NCI-H2107 treated with DMSO at 0.1 percent for 48 hours (cell line): Measurements from ENCODE around the gene NAALADL2.
"Not testable (repeated sequence)": the region's sequence is repeated elsewhere in the genome, so short reads cannot be mapped to it uniquely, and the experiment has no call there.

ENCODE experiments used
- DNase-seq: peaks from one replicate; lab custom pipeline; 2025; ENCODE audit not compliant: unreplicated experiment; lab: John Stamatoyannopoulos, UW

Gene NAALADL2

DNA sequence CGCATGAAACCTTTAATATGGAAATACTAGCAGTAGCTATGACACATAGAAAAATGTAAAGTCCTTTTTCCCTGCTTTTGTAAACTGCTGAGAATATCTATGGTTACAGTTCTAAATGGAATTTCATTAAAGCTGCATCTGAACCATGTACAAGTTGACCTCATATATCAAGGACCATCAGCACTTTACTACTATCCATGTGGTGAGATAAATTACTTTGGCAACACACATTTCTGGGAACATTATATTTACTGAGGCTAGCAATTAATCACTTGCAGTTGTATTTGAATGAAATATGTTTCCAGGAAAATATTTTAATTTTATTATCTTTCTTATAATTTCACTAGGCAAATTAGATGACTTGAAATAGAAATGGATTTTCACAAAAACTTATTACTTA, 545.5 kb downstream of the NAALADL2 start:
- DNase-seq = no peak

DNA sequence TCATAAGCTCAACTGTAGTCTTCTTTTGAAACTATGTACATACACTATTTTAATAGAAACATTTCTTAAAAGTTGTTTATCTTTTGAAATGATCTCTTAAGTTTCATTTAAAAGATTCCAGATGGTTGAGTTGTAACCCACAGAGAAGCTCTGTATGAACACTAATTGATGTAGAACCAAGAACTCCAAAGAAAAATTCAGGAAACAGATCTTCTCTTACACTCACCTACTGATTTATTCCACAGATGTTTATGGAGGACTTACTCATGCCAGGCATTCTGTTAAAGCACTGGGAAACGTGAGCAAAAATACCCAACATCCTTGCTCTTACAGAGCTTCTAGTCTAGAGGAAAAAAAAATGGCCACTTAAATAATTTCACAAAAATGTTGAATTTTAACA, 551.1 kb downstream of the NAALADL2 start:
- no peak for DNase-seq

DNA sequence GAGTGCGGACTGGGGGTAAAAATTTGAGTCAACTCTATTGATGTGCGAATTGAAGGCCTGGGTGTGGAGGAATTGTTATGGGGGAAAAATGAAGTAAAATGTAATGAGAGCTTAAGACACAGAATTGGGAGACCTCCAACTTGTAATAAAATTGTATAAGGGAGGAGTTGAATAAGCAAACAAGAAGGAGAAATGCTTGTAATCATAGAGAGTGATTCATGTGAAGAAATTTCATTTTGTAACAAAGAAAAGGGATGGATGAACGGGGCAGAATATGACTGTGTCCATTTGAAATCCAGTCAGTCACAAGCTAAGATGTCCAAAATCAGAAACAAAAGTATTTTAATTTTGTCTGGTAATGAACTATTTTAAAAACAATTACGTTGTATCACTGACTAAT, 552.3 kb downstream of the NAALADL2 start:
- DNase-seq = no peak

DNA sequence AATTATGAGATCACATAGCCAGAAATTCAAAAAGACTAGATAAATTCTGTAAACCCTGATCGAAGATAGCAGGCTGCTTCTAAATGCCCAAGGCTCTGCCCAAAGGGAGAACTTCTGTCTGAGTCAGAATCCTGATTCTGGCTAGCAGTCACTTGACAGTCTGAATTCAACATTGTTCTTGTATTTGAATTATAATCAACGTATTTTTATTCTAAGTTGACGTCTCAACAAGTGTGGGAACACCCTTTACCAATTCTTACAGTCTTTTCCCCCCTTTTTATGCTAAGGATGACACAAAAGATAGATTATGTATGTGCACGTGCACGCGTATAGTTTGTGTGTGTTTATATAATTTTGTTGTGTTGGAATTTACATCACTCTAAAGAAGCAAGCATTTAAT, 552.8 kb downstream of the NAALADL2 start:
- no peak for DNase-seq

DNA sequence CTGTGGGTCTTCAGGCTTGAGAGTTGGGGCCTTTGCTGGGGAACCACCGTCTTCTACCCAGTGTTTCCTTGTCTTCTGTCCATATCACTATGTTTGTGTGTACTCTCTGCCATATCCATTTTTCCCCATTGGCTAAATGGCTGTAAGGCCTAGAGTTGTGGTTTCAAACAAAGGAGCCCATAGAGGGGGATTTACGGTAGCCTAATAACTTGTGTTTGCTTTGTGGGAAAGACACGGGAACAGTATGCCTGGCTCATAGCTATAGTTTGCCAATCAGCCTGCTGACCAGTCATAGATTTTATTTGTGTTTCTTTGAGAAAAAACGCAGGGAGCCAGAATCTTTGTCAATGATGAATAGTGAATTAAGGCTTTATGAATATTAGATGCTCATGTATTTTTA, 554.8 kb downstream of the NAALADL2 start:
- DNase-seq = no peak

DNA sequence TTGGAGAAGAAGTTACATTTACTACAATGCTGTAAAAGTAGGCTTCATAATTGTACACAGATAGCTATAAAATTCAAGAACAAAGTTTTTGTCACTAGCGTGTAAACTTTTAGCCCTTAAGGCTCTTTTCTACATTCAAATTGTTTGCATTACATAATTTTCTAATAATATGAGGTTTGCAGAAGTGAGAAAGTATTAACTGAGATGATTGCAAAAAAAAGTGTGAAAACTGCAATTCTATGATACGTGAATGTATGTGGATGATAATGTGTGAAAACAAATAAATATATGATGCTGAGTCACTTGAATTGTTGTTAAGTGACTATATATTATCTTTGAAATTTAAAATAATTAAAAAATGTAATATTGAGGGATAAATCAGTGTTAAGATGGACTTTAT, 557.5 kb downstream of the NAALADL2 start:
- no peak for DNase-seq

DNA sequence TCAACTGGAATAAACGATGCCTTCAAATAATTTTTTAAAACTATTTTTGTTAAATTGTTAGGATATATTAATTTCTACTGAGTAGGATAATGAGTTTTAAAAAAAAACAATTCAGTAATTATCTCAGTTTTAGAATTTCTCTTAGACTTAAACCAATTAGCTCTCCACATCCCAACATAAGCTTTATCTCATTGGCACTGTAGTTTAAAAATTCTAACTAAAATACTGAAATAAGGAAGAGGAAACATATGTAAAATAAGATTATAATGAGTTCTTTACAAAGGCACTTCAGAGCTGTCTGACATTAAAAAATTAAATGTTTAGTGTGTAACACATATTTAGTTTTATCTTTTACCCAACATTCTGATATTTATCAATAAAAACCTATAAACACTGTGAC, 558.3 kb downstream of the NAALADL2 start:
- DNase-seq = no peak

DNA sequence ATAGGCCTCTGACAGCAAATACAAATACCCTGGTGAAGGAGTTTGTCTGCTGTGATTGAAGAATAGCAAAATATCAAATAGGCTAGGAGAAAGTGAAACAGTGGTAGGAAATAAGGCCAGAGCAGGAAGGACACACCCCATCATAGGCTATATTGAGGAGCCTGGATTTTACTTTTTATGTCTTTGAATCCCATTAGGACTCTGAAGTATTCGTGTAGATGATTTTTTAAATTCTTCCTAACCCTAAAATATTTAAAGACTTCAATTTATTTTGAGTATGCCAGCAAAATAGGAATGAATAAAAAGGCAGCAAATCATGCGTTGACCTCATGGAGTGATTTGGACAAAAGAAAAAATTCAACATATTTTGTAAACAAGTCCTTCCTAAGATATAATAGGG, 562.8 kb downstream of the NAALADL2 start:
- no peak for DNase-seq

DNA sequence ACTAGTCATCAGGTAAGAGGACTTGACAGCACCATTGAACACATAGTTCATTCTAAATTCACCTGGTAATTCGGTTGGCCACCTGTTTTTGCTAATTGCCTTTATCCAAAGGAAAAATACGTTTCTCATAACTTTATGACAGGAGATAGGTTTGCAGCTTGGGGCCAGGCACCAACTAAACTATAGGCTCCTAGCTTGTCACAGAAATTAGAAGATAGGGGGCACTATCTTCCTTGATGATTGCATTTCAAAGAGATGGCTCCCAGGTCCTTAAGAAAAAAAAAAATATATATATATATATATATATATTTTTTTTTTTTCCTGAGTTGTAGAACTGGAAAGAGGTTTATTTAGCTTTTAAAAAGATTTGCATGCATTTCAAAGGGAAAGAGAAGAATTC, 563.6 kb downstream of the NAALADL2 start:
- no peak for DNase-seq

DNA sequence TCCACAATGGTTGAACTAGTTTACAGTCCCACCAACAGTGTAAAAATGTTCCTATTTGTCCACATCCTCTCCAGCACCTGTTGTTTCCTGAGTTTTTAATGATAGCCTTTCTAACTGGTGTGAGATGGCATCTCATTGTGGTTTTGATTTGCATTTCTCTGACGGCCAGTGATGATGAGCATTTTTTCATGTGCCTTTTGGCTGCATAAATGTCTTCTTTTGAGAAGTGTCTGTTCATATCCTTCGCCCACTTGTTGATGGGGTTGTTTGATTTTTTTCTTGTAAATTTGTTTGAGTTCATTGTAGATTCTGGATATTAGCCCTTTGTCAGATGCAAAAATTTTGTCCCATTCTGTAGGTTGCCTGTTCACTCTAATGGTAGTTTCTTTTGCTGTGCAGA, 564.7 kb downstream of the NAALADL2 start:
- DNase-seq = not testable (repeated sequence)

DNA sequence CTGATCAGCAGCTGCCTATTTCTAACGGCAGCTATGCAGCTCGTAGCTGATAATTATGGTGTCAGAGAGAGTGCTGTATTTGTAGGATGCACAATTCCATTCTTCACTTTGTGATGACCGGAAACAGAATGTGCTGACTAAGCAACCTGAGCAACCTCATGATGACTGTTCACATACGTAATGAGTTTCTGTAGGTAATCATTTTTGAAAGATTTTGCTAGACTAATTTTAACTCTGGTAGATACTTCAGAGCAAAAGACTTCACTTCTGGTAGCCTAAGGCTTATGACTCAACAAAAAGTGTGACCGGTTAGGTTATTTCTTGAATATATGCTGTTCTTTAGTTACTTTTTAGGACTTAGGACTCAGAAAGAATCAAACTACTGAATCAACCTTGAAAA, 567.7 kb downstream of the NAALADL2 start:
- no peak for DNase-seq

DNA sequence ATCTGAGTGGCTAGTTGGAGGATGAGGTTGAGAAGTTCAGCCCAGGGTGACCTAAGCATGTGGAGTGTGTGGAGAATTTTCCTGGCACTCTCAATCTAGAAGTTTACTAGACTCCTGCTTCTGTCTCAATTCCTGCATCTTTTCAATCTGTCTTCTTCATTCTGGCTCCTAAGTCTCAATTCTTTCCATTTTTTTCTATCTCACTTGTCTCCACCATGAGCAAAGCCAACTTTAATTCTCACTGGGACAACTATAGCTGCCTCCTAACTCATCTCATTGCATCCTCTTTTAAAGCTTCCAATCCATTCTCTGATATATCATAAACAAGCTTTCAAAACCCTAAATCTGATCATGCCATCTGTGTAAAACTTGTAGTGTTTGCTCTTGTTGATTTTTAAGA, 569.3 kb downstream of the NAALADL2 start:
- no peak for DNase-seq

DNA sequence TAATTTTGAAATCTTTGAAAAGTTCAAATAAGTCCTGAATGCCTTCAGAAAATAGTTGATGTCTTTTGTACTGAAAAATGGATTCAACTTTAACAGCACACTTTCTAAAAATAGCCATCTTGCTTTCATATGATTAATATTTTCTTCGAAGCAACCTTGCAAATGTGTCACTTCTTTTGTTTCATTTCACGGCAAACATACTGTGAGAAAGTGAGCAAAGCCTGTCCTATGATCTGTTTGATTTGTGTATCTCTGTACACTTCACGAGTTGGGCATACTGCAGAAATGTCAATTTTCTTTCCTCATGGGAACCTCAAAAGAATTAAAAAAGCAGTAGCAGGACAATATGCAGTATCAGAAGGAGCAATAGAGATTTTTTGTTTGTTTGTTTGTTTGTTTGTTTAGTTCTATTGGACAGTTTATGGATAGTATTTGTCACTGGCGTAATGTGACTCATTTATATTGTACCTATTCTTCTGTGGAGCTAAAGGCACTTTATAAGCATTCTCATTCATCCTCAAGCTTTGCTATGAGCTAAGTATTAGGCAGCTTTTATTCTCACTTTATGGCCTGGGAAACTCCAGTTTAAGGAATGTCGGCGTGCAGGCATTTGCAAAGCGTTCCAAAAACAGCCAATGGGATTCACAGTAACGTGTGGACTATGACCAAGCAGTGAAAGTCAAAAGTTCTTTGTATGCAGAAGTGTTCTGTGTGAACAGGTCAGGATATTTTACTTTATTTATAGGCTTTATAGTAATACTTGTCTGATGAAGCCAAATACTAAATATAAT, 572.0 kb downstream of the NAALADL2 start:
- no peak for DNase-seq

DNA sequence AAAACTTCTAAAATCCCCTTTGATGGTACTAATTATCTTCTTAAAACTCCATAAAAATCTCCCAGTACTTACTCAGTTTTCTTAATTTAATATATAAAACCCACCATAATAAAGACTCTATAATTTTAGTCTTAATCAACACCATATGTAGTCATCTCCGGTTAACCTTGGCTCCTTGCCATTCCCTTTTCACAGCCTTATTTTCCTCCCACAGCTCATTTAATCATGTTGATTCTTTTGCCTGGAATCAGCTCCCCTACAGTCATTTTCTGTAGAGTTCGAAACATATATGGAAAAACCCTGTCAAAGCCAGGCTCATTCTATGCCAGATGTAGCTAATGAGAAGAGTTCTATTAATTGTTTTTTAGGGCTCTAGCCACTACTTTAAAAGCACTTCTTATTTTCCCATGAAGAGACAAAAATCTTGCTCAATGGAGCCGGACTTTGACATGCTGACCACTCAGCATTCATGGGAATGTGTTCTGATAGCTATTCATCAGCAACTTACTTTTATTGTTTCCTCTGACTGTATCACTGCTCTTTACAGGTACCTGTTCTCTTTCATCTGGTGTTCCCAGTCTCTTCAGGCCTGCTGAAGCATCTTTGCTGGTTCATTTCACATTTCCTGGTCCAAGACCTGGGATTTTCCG, 573.4 kb downstream of the NAALADL2 start:
- no peak for DNase-seq

DNA sequence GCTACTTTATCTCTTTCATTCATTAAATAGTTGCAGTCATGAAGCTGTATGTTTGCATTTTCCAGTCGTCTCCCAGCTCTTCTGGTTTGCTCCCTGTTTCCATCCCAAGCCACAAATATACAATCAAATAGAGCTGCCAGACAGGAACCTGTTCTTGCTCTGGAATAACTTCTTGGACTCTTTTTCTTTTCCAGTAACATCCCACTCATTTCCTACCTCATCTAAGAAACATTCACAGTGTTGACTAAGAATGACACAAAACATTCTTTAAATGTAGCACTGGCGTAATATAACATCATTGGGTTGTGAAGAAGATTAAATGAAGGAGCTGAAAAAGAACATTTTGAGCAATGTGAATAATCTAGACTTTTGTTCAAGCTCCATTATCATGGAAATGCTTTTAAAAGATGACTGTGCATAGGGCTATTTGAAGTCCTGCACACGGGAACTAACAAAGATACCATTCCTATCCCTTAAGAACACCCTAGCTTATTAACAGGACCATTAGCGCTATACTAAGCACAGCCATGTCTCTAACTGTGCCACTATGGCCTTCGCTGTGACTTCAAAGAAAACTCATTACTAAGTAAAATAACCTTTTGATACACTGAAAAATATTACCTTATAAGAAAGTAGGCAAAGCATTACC, 574.0 kb downstream of the NAALADL2 start:
- DNase-seq = no peak

DNA sequence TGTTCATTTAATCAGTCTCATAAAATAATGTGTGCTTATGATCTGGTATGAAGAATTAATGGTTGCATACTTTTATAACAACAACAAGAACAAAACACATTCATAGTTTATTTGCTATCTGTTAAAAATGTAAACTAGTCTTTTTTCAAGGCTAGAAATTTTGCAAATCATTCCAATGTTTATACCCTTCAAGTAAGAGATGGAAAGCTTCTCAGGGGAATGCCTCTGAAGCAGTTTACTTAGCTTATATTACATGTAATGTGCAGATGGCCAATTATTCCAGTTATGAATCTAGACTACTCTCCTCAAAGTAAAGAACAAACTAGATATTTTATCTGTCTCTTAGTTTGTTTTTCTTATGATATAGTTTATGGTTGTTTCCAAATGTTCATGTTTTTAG, 575.4 kb downstream of the NAALADL2 start:
- DNase-seq = no peak

DNA sequence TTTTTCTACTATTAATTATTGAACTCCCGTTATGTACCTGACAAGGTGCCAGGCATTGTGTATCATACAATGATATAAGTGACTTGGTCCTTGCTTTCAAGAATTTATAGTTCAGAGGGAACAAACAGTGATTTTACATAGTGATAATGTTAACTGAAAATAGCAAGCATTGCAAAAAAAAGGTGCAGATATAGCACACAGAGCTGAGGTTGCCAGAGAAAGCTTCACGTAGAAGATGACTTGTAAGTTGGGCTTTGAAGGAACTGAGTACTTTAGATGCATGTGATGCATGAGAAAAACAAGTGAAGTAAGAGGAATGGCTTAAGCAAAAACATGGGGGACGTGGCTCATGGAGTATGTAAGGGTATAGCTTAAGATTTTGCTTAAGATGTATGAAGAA, 584.5 kb downstream of the NAALADL2 start:
- no peak for DNase-seq

DNA sequence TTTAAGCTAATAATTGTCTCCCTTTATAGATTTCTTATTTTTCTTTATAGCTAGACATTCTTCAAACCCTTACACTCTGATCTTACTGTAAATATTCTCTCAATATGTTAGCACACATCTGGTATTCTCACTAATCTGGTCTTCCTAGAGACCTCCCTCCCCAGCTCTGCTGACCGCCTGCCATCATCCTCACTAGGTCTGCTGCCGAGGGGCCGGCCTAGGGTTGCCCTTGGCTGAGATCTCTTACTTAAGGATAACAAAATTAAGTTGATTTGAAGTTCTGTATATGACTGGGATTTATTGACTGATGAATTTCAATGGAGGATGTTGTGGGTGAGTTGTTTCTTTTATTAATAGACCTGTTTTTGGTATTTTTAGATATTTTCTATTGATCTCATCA, 586.6 kb downstream of the NAALADL2 start:
- DNase-seq = no peak

DNA sequence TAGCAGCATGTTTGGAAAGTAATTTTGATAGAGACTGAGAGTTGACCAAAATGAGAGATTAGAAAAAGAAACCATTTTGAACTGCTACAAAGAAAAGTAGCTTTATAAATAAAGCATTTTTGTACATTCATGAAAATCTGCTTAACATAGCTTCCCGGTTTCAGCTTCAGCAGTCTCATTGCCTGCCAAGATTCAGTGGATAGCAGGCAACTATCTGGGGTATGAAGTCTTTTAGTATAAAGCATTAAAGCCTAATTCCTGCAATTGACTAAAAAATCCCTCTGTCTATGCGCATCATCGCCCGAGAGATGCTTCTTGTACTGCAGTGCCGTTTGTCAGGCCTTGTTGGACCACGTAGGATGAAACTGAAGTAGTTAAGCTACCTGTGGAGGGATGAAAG, 588.4 kb downstream of the NAALADL2 start:
- no peak for DNase-seq

DNA sequence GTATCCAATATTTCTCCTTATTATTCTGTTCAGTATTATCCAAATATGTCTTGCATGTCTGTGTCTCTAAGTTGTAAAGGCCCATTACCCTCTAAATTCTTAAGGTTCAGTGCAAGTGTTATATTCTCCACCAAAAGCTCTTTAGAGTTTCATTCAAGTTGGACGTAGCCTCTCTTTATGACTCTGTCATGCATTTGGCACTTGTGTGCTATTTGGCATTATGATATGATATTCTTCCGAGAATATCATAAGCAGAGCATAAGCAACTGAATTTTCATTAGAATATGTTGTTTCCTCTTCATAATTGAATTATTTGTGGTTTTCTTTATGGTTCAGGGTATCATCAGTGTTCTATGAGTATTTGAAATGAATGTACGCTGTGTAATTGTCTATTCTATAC, 594.2 kb downstream of the NAALADL2 start:
- no peak for DNase-seq

DNA sequence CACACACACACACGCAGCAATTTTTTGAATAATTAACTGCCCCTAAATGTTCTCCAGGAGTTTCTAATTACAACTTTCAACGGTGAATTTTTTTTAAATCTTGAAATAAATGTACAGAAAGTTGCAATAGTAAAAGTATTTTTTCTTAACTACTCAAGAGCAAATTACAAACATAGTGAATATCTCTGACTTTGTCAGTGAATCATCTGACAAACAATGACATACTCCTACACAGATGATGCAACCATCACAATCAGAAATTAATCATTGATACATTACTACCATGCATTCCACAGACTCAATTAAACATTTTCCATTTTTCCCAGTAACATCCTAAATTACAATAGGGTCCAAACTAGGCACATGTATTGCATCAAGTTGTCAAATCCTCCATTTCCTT, 597.3 kb downstream of the NAALADL2 start:
- DNase-seq = no peak

DNA sequence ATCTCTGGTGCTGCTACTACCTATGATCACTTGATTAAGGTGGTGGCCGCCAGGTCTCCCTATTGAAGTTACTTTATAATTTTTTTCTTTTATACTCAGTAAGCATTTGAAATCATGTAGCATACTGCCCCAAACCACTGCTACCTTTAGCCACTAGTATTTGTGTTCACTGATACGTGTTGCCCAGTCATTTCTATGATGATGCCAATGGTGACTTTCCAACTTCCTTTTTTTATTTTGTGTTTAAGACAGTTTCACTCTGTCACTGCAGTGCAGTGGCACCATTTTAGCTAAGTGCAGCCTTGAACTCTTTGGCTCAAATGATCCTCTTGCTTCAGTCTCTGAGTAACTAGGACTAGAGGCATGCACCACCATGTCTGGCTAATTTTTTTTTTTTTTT, 598.2 kb downstream of the NAALADL2 start:
- no peak for DNase-seq
